GM12872 (cell line): Measurements from ENCODE around the gene WIPF1.

Source experiments
- TF ChIP-seq, protein P1 (sequence below): IDR thresholded peaks from 3 replicates; pipeline ENCODE4 v1.5.1; 2011; ENCODE audit warnings: low read depth, mild to moderate bottlenecking, low read length, moderate library complexity; ENCODE audit not compliant: insufficient read depth

WIPF1 gene

DNA sequence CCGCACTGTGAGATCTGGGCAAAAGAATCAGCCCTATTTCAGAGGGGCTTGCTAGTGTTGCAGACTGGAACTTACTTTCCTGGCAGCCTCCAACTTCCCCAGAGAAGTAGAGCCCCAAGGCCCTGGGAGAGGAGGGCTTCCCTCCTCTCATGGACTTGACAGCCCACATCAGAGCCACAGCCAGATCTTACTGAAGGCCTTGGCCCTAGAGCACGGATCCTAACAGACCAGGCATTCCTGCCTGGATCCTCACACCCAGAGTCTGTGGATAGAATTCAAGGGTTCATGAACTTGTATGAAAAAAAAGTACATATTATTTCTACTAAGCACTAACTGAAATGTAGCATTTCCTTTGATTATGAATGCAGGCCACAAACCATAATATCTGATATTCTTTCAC is 8.3 kb downstream of the WIPF1 start:
- TF ChIP-seq, protein P1, sequence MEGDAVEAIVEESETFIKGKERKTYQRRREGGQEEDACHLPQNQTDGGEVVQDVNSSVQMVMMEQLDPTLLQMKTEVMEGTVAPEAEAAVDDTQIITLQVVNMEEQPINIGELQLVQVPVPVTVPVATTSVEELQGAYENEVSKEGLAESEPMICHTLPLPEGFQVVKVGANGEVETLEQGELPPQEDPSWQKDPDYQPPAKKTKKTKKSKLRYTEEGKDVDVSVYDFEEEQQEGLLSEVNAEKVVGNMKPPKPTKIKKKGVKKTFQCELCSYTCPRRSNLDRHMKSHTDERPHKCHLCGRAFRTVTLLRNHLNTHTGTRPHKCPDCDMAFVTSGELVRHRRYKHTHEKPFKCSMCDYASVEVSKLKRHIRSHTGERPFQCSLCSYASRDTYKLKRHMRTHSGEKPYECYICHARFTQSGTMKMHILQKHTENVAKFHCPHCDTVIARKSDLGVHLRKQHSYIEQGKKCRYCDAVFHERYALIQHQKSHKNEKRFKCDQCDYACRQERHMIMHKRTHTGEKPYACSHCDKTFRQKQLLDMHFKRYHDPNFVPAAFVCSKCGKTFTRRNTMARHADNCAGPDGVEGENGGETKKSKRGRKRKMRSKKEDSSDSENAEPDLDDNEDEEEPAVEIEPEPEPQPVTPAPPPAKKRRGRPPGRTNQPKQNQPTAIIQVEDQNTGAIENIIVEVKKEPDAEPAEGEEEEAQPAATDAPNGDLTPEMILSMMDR = no peak

DNA sequence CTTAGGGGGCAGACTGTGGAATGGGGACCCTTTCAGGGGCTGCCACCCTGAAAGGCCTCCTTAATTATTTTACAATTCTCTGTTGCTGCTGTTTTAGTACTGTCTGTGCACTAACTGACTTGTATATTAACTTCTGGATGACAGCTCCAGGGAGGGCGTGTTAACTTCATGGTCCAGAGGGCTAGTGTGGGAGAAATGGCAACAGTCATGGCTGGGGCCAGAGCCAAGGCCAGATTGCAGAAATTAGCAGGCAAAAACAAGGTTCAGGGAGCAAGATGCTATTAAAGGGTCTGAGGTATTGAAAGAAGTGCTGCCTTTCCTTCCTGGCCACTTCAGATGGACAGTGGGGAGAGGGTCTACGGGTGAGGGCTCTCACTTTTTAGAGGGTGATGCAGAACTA is 9.1 kb downstream of the WIPF1 start:
- TF ChIP-seq, protein P1 = no peak

DNA sequence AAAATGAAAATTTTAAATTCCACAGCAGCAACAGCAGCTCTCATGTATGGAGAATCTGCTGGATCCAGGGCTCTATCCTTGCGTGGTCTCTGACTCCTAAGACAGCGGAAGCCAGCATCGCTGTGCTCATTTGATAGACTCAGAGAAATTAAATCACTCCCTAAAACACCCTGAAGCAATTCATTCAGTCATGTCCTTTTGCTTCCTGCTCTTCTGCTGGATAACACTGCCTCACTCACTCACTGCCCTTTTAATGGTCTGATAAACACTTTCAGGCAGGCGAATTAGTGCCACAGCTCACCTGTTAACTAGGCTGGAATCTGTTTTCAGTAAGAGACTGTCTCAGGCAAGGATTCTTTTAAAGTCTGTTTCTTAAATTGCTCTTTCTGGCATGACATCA is 10.0 kb downstream of the WIPF1 start:
- TF ChIP-seq, protein P1 = no peak

DNA sequence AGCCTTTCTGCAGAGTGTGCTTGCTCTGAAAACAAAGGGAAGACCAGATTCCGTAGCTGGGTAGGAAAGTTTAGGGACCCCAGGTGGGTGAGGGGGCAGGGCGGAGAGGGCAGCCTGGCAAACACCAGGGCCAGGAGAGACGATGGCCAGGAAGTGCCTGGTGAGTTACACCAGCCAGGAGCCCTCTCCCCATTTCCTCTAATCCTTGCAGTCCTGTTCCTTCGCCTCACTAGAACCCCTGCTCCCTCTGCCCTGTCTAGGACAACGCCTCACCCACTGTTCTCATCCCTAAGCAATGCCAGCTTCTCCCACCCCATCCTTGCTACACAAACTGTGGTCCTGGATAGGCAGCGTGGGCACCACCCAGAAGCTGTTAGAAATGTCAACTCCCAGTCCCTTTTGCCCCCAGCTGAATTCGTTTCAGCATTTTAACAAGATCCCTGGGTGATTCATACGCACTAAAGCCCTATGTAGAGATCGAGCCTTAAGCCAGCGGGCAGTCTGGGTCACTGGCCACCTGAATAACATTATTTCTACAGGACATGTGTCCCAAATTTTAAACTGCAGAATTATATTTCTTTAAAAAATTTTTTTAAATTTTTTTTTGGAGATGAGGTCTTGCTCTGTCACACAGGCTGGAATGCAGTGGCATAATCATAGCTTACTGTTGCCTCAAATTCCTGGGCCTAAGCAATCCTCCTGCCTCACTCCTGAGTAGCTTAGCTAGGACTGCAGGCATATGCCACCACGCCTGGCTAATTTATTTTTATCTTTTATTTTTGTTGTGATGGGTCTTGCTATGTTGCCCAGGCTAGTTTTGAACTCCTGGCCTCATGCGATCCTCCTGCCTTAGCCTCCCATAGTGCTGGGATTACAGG is 10.9 kb downstream of the WIPF1 start:
- TF ChIP-seq, protein P1 = no peak

DNA sequence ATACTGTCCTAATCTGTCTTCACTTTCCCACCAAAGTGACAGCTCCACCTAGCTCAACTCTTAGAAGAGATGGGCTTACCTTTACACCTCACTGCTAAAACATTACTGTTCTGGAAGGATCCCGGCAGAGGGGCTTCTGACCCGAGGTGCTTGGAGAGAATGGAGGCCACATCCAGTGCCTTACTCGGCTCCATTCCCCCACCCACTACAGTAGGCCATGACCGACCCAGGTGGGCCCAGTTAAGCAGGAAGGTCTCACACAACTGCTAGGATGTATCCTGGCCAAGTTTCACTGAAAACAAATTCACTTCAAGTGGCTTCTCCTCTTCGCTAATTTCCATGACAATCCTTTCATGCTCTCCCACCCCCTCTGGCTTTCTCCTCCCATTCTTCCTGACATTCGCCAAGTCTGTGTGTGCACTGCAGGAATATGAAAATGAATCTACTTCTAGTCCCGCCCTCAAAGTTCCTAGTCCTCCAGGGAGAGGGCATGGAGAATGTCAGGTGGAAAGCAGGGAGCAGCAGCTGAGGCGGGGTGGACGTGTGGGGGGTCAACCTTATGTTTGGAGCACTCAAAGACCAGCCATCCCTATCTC is 11.8 kb downstream of the WIPF1 start:
- TF ChIP-seq, protein P1 = no peak

DNA sequence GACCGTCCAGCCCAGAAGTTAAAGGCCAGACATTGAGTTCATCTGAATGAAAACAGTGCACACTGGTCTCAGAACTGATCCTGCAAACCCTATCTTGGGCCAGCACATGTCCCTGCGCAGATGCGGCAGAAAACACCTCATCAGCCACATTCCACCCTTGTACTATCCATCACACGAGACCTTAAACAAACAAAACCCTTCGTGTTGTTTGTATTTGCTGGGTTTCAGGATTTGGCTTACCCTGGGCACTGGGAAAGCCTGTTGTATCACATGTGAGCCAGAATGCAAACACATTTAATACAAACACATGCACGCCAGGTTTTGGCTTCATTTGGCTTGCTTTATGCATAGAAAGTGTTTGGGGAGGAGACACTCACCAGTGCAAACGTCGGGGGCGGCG is 12.5 kb downstream of the WIPF1 start:
- TF ChIP-seq, protein P1 = no peak

DNA sequence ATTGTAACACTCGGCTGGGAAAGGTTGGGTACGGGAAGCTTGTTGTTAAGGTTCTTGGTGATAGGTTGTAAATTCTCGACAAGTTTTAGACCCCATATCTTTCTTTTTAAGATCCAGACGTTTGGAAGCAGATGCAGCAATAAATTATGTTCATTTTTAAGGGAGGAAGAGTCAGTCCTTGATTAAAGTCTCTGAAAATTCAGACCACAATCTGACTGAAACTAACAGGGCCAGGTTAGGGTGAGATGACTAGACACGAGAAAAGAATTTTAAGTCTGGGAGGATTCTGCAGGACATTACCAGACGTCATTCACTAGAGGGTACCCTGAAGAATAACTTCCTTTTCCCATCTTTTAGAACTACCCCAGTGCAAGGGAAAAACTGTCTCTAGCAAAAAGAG is 16.1 kb downstream of the WIPF1 start:
- TF ChIP-seq, protein P1 = no peak
